ENCODE measurements around the gene PAX6.

PAX6 gene

DNA sequence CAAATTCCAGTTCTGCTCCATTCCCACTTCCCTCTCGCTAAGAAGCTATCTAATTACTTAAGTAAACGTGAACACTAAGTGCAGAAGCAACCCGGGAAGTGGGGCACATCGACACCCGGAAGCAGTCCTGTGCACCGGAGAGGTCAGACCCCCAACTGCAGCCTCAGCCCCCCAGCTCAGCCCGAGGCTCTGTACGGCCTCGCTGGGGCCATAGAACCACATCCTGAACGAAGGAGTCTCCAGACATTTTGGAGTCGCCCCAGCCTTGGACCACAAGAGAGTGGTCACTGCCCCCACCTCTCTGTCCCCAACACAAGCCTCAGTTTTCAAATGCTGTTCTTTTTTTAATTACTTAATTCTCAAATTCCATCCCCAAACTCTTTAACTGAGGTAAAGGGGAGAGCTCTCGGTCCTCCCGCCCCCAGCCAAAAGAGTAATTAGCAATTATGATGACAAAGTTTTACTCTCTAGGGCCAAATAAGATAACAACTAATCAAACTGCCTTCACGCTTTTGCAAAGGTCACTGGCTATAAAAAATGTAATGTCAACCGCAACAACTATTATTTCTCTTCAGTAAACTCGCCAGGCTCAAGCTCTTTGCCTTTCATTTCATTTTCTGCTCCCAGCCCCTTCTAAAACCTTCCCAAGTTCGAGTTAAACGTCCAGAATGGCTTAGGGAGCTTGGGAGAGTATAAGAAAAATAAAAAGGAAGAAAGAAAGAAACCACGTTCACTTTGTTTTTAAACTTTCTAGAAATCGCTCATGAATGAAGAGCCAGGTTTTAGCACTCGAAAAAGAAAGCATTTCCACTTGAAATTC is 2.2 kb downstream of the PAX6 start:
- DNase-seq (ENCODE audit: low spot score) = no peak

DNA sequence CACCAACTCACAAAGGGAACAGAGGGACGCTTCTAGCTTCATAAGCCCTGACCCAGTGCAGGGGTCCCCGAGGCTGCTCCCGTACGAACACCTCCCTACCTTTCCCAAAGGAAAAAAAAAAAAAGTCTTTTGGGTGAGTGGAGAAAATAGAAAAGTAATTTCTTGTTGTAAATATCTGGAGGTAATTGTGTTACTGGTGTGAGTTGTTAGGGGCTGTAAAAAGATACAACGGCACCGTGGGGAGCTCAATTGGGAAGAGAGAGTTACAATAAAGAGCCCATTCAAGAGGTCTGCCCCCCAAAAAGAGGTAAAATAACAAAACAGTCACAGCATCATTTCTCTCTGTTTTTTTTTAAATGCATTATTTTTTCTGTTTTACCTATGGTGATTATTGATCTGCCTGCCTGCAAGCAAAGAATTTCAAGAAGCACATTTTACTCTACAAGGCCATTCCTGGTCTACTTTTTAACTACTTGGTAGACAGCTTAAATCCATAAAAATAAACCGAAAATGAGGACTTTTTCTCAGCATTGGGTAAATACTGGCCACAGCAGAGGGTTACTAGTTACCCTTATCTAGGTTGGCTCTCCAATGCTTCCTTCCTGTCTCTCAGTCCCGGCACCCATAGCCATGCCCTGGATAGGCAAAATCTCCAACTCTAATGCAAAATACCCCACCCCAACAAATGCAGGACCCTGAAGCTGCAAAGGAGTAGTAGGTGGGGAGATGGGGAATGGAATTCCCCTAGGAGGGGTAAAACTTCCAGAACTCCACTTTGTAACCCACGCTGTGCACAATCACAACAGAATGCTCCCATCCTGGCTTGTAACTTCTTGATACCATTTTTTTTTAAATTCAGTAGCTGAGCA is 3.1 kb downstream of the PAX6 start:
- no peak for DNase-seq (ENCODE audit: low spot score)

GRCh38 chr11:31806928-31807798 is 4.0 kb downstream of the PAX6 start:
- no peak for DNase-seq (ENCODE audit: low spot score)

- no peak for DNase-seq (ENCODE audit: low spot score)
Observed at GRCh38 chr11:31806186-31806927, 4.8 kb downstream of the PAX6 start.

DNA sequence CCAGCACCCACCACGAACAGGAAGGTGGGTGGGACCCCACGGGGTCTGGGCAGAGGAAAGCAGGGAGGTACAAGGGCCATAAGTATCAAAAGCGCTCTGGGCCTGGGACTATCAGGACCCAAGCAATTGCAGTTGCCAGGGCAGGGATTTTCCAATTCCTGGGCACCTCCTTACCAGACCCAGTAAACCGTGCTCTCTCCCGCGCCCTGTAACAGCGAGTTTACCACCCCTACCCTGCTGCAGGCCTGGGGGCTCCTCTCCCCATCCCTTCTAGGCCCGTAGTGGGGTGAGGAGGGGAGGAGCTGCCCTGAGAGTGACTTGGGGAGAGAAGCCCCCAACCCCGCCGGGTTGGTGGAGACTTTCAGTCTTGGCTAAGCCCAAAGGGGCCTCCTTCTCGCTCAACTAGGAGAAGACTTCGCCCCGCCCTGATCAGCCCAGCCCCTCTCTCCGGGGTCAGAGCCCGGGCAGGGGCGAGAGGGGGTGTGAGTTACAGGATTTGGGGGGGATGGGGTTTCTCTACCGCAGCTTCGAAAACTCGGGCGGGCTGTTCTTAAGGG is 5.4 kb downstream of the PAX6 start:
- no peak for DNase-seq (ENCODE audit: low spot score)

- no peak for DNase-seq (ENCODE audit: low spot score)
Observed at GRCh38 chr11:31805037-31805628, 6.0 kb downstream of the PAX6 start.

DNA sequence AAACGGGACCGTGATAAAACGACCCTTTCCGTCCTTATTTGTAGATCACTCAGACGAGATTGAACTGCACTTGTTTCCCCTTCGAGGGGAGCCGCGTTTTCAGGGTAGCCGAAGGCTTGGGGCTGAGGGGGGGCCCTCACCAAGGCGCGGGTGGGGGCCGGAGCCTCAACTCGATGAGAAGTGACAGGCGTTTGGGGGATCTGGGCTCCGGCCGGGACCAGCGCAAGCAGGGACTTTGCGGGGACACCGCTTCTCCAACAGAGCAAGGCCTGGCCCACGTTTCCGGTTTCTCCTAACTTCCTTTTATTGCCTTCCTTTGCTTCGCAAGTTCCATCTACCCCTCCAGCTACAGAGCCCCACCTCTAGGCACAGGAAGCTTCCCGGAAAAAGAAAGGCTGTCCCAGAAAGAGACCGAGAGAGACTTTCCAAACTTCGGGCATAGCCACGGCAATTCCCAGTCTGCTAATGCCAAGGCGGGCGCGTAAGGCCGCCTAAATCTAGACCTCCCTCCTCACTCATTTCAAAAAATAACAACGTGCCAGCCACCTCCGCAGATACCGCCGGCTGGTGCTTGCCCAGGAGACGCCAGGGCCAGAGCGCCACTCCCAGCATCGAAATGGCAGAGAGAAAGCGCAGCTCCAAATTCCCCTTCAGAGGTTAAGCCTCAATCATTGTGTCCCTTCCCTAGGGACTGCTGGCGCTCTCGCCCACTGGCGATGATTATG is 6.6 kb downstream of the PAX6 start:
- no peak for DNase-seq (ENCODE audit: low spot score)

- DNase-seq (ENCODE audit: low spot score) = no peak
Observed at GRCh38 chr11:31803813-31804311, 7.3 kb downstream of the PAX6 start.

DNA sequence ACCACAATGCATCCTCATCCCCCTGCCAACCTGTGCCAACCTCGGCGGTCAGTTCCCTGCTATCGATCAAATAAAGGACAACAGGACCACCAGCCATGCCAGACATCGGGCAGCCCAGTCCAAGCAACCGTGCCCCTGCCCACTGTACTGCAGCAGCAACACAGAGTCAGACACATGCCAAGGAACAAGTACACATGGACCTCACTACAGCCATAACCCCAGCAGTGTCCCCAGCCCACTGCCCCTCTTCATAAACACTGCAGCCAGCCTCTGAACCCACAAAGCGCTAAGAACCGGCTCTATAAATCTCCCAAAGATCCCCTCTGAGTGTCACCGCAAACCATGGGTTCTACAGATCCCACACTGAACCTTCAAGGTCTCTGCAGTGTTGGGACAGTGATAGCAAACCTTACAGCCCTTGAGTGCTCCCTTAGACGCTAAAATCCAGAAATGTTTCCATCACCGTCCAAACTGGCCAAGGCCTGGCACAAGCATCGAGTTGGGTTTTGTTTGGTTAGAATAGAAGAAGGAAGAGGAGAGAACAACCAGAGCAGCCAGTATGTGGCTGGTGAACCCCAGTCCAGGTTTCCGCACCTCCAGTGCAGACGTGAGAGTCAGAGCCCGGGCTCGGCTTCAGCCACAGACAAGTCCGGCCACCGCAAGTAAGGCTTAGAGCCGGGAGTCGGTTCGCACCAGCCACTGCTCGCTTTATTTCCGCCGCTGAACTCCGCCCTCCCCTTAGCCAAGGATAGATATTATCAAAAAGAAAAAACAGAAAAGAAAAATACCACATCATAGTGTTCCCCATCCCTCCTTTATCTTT is 7.9 kb downstream of the PAX6 start:
- no peak for DNase-seq (ENCODE audit: low spot score)

GRCh38 chr11:31802609-31802989 is 8.5 kb downstream of the PAX6 start:
- no peak for DNase-seq (ENCODE audit: low spot score)

DNA sequence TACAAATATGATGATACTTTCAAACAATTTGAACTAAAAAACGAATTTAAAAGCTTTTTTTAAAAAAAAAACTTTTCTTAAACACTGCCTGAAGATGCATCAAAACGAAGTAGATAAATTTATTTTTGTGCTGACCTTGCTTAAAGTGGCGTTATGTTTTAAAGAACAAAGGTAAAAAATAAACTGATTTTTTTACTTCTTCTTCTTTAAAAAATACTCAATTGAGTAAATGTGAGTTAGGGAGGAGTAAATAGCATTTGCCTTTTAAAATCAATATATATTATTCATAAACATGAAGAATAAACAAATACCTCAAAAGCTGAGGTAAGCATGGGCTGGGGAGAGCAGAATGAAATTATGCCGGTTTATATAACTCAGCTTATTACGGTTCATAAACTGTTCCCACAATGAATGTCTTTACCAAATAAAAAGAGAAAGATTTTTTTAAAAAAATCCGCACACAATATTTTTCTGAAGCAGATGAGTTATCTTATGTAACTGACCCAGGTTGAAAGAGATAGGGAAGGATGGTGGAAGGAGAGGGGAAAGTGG is 9.0 kb downstream of the PAX6 start:
- DNase-seq (ENCODE audit: low spot score) = no peak

DNA sequence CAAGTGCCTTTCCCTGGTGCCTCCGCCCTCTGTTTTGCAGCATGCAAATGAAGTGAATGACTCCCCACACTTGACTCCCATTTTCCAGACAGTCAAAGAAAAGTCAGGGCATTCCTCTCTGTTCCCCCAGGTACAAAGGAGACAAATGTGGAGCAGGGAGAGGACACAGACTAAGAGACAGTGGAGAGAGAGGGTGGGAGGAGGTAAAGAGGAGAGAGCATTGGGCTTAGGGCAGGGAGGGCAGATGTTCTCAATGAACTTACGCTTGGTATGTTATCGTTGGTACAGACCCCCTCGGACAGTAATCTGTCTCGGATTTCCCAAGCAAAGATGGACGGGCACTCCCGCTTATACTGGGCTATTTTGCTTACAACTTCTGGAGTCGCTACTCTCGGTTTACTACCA is 9.8 kb downstream of the PAX6 start:
- DNase-seq (ENCODE audit: low spot score) = no peak

DNA sequence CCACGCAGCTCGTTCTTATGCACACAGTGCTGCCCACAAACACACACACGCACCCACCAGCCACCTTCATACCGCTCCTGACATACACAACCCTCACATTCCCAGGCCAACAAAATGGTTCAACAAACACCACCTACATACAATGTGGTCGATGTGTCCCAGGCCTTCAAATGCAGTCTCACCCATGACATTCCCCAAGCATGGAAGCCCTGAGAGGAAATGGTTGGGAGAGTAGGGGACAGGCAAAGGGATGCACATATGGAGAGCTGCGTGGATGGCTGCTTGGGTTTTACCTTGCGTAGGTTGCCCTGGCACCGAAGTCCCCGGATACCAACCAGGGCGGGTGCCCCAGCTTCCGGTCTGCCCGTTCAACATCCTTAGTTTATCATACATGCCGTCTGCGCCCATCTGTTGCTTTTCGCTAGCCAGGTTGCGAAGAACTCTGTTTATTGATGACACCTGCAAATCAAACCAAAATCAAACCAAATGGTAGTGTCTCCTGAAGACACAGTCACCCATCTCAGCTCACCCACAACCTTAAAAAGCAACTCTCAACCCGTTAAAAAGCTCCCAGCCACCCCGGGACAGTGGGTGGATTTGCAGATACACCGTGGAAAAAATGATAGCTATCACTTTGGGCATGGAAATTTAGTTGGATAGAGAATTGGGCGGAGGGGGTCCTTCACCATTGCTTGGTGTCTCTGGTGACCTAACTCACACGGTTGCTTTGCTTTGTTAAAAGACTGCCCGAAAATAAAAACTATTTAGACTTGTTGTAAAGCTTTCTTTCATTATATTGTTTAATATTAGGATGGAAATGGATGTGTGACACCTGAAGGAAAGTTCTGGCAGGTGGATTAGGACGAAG is 10.5 kb downstream of the PAX6 start:
- no peak for DNase-seq (ENCODE audit: low spot score)

- no peak for DNase-seq (ENCODE audit: low spot score)
Observed at GRCh38 chr11:31799435-31800397, 11.4 kb downstream of the PAX6 start.

DNA sequence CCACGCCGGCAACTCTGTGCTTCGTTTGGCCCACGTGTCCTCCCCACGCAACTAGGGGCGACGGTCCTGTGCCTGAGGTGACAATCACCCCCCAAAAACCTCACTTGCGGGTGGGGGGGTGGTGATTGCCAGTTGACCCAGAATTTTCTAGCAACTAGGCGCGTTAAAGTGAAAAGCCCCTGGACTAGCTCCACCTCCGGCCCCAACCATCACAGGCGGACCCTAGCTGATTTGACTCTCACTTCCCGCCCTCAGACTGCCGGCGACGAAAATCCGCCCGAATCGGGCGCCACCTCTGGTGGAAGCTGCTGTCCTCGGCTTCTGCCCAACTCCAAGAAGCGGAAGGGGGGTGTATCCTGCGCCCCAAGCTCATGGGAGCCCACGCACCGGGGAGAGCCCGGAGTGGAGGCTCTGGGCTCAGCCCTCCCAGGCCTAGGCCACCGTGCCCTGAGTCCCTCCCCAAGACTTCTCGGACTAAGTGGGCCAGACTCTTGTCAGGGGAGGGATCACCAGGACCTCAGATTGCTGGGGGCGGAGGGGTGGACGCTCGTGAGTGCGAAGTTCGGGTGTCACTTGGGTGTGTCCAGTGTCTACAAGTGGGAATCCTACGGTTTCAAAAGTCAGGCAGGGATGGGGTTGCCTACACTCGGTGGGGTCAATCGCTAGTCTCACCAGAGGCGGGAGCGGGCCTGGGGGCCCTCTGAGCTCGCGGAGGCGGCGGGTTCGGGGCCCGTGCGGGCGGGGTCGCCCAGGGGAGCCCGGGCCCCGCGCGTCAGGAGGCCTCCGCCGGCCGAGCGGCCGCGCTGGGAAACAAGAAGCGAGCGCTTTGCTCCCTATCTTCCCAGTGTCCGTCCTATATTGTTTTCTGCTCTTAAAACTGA is 12.3 kb downstream of the PAX6 start:
- no peak for DNase-seq (ENCODE audit: low spot score)
